ENCODE data around the gene TAS2R30.
A peak's percentile ranks its signal among the peaks of the same experiment; 100 is the strongest.

Gene TAS2R30, protein sequence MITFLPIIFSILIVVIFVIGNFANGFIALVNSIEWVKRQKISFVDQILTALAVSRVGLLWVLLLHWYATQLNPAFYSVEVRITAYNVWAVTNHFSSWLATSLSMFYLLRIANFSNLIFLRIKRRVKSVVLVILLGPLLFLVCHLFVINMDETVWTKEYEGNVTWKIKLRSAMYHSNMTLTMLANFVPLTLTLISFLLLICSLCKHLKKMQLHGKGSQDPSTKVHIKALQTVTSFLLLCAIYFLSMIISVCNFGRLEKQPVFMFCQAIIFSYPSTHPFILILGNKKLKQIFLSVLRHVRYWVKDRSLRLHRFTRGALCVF

DNA sequence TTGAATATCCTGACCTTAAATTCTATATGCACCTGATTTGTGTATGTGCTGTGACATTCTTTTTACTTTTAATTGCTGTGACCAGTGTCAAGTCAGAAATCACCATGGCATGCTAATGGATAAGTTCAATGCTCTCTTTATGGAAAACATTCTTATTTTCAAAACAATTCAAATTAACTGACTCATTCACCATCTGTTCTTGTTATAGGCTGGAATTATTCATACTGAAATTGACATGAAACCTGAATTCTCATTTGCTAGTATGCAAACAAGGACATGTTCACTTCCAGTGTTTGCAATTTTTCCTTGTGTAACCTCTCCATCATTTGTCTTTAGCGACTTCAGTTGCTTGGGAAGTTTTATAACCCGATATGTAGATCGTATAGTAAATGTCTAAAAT lies at the start of gene TAS2R30:
TSS of gene TAS2R30 (minus strand) at position 340 of the 400 bp plus-strand sequence. CDS start 400 bp downstream, outside the sequence.
- no peak for DNase-seq

DNA sequence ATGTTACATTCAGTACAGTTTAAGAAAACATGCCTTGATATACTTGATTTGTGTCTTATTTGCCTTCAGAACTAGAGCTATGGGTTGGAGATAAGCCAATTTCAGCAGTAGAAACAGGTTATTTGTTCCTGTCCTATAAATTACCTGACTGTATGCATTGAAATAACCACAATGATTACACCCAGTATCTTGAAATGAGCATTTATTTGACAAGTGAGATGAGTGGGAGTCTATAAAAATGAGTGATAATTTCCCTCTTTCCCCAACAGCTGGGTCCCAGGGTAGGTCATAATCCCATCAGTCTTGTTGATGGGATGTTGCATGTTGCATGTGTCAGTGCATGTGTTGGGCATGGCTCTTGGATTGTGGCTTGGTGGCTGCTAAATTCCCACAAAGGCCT lies 48.6 kb upstream of the TAS2R30 start:
- DNase-seq, result no peak

DNA sequence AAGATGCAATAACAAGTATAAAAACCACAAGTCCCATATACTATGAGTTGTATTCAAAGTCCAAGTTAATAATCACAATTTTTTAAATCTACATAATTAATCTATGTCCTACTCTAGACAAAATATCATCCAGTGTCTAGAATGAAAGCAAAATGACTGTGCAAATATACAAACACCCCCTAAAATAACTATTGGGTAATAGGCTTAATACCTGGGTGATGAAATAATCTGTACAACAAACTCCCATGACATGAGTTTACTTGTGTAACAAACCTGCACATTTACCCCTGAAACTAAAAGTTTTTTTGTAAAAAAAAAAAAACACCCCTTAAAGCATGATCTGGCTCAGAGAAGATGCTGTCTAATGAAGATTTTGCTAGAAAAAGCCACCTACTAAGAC lies 48.1 kb upstream of the TAS2R30 start:
- DNase-seq, result no peak

DNA sequence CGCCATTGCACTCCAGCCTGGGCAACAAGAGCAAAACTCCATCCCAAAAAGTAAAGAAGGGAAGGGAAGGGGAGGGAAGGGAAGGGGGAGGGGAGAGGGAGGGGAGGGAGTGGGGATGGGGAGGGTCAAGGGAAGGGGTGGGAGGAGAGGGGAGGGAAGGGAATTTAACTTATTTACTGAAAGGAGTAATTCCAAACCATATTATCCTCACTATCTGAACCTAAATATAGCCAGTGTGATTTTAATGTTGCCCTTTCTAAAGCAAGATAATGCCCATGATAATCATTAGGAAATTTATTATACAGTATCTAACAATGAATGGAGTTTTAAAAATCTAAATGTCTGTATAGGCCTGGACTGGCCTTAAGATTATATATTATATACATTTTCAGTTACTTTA lies 43.8 kb upstream of the TAS2R30 start:
- DNase-seq, result no peak

DNA sequence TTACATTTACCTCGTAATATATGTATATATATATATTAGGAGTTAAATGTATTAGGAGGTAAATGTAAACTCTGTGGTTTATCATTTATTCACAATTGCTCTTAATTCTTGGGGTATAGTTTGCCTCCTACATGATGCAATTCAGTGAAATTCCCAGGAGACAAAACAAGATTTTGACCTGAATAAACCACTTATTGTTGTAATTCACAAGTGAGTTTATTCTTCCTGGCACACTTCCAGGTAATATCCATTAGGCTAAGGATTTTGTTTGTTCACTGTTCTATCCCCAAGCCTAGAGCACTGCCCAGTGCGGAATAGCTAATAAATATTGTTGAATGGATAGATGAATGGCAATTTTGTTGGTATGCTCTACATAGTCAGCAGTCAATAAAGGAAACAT lies 39.6 kb upstream of the TAS2R30 start:
- no peak for DNase-seq

DNA sequence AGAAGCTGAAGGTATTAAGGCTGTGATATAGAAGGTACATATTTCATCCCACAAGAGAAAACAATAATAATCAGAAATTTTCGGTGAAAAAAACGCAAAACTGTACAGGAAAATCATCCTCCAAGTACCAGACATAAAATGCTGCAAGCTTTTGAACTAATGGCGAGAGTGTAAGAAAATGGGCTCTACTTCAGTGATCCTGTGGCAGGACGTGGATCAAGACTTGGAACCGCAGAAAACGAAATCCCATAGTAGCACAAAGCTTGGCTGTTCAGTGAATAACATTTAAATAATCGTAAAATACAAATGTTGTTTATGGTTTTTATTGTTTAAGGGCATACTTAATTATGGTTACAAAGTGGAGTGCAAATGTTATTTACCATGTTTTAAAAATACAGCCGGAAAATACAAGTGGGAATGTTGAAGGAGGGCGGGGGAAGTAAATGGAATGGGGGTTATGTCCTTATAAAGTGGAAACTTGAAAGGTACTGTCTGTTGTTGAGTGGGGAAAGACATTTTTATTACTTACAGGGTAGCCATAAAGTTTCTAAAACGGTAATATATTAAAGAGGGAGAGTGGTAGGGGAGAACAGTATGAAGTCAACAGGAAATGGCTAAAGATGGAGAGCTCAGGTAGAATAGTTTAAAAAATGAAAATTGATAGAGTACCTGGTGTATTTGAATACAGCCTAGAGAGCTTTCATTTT lies 37.7 kb upstream of the TAS2R30 start:
- DNase-seq, result no peak

DNA sequence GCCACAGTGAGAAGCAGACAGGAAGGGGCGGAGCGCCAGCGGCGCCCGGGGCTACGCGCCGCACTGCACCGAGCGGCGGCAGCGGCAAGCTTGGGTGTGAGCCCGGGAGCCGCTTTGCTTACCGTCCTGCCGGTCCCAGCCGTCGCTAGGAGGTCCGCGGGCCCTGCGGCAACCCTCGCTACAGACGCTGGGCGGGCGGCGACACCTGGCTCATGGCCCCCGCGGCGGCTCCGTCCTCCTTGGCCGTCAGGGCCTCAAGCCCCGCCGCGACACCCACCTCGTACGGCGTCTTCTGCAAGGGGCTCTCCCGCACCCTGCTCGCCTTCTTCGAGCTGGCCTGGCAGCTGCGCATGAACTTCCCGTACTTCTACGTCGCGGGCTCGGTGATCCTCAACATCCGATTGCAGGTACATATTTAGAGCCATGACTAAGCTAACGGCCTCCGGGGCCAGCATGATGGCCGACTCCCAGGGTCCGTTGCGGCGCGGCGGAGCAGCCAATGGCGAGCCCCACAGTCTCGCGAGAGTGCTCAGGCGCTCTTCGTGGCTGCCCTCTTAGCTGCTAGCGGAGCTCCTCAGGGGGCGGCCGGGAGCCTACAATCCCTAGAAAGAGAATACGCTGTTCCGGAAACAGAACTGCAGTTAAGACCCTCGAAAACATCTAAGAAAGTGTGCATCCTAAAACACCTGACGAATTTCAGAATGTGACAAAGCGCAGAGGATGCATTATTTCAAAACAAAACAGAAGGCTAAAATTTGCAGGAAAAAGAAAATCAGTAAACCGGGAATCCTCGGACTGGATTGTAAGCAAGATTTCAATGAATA lies 36.9 kb upstream of the TAS2R30 start, which contains the start of gene SMIM10L1:
TSS of gene SMIM10L1 (plus strand) at position 50 of the 824 bp plus-strand sequence. CDS start at position 213, 163 bp downstream.
- DNase-seq, result peak; percentile 90

DNA sequence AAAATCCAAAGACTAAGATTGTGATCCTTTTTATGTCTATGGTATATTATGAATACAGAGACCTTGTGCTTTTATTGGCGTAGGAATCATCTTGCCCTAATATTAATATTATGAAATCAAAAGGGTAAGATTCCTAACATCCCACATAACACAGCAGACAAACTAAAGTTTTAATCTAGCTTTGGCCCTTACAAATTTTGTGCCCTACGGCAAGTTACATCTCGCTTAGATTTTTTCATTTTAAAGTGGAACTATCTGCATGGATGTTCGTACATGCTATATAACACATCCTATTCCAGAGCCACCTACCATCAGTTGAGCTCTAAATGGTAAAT lies 36.3 kb upstream of the TAS2R30 start:
- DNase-seq, result no peak

DNA sequence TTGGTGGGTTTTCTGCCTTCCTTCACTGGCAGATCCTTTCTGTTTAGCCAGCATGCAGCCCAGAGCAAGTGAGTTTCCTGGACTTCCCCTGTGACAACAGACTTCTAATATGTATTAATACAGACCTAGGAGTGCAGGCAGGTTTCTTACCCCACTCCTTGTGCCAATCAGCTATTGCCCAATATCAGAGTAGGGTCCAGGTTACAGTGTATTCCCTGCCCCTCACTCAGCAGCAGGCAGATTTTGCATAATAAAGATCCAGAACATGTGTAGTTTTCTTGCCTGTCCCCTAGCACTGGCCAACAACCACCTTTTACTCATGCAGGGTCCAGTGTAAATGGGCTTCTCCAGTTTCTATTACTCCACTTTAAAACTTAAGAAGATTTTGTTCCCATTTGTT lies 31.9 kb upstream of the TAS2R30 start:
- no peak for DNase-seq

DNA sequence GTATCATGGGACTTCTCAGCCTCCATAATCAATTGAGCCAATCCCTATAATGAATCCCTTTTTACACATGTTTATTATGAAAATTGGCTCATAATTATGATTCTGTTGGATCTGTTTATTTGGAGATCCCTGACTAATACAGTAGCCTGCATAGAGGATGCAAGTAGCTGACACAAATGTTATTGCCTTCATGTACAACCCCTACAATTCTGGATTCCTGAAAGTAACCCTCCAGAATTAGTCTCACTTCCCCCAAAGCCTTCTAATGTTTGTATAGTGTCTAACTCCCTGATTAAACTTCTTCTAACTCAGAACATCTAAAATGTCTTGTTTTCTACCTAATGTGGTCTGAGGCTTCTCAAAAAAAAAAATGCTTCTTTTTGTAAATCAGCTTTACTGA lies 29.9 kb upstream of the TAS2R30 start:
- no peak for DNase-seq

DNA sequence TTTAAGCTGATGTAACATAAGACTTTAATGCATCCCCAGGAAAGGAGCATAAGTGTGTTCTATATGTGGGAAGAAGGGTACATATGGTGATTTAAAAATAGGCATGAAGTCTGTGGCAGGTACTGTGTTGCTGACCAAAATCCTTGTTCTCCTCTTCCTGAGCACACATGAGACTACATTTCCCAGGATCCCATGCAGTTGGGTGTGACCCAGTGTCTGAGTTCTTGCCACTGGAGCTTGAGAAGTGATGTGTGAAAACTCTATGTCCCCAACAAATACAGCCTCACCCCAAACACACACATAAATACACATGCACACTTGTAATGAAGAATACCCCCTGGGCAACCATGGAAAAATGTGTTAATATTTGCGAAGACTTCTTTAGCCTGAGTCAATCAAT lies 28.1 kb upstream of the TAS2R30 start:
- peak; percentile 11 for DNase-seq

DNA sequence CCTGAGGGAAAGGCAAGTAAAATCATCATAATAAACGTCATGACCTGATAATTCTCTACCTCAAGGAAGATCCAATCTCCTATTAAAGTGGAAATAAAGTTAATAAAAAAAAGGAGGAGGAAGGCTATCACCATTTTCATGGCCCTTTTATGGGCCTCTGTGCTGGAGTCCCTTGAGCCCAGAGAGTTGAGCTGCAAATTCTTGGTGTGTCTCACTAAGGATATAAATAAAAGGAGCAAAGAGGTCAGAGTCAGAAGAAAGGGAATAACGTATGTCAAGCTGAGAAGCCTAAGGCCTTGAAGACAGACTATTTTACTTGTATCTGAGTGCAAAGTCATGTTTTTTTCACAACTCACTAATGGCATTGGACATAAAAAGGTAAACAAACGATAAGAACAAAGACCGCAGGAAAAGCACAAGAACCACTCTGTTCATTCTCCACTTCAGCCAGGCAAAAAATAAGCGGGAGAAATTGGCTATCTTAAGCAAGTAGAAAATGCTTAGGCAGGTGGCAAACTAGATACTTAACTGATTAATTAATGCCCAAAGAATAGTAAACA lies 24.5 kb upstream of the TAS2R30 start:
- no peak for DNase-seq

DNA sequence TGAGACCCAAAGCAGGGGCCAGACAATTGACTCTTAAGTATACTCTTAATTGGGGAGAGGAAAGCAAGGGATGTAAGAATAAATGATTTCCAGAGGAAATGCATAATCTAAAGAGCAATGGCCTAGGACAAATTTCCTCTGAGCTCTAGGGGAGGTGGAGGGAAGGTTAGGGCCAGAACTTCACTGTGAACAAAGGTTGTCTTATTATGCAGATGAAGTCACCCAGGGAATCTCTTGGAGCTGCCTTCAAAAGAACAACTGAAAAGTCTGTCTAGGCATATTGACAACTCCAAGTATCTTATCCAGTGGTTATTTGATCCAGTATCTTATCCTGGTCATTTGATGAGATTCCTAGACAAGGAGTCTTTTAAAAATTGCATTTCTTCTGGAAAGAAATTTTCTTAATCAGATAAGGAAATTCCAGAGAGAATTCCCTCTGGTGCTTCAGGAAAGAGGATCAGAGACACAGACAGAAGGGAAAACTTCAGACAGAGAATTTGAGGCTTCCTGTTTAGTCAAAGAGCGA lies 20.0 kb upstream of the TAS2R30 start:
- no peak for DNase-seq

DNA sequence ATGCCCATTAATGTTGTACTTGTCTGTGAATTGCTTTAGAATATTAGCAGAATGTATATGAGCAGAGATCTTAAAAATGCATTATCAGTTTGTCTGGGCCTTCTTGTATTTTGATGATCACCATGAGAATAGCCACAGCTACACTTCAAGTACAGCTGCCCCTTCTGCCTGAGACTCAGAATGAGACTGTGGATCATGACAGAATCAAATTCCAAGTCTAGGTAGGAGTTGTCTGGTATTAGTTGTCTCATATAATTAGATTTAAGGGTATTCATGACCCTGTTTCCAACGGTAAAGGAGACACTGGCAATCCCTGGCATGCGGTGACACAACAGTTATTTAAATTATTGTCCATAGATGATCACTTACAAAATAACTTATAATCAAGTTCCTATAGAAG lies 18.3 kb upstream of the TAS2R30 start:
- DNase-seq, result no peak

DNA sequence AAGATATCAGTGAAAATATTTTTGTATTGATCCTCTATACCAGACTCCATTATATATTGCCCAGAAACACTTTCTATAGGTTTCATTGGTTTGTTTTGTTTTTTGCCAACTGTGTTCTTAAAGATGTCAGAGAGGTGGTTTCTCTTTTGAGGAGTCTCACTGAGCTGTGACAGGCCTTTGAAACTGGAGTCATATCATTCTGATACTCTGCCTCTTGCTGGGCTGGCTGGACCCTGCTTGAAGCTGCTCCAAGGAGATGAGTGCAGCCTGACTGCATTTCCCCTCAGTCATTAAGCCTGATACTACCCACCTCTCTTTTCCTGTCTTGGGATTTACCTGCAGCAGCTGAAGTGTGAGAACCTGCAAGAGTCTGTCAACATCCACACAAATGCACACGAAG lies 16.4 kb upstream of the TAS2R30 start:
- DNase-seq, result no peak

DNA sequence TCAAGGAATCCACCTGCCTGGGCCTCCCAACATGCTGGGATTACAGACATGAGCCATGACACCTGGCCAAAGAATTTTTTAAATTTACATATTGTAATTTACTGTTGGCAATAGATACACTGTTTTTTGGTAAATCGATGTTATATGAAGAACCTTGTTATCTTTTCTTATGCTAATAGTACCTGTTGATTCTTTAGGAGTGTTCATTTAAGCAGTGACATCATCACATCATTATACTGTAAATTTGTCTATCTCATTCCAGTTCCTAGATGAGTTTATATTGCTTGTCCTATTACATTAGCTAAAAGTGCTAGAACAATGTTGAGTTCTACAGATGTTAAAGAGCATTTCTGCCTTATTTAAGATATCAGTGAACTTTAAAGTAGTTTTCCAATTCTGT lies 13.0 kb upstream of the TAS2R30 start:
- DNase-seq, result no peak

DNA sequence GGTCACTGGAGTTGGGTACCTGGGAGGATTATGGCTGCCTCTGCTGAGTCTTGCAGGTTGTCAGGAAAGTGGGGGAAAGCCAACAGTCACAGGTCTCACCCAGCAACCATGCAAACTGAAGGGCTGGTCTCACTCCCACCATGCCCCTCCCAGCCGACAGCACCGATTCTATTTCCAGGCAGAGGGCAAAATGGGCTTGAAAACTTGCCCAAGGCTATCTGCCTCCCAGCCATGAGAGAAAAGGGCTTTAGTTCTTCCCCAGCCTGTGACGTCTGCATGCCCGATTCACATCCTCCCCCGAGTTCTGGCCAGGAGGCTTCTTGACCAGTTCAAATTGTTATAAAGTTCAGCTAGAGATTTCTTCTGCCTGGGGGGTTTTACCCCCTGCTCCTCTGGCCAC lies 9.9 kb upstream of the TAS2R30 start:
- DNase-seq, result no peak

DNA sequence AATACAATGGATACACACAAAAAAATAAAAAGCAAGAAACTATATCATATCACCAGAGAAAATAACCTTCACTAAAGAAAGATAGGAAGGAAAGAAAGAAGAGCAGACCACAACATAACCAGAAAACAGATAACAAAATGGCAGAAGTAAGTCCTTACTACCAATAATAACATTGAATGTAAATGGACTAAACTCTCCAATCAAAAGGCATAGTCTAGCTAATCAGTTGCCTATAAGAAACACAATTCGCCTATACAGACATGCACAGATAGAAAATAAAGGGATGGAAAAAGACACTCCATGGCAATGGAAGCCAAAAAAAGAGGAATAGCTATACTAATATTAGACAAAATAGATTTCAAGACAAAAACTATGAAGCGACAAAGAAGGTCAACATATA lies 8.9 kb upstream of the TAS2R30 start:
- DNase-seq, result no peak

DNA sequence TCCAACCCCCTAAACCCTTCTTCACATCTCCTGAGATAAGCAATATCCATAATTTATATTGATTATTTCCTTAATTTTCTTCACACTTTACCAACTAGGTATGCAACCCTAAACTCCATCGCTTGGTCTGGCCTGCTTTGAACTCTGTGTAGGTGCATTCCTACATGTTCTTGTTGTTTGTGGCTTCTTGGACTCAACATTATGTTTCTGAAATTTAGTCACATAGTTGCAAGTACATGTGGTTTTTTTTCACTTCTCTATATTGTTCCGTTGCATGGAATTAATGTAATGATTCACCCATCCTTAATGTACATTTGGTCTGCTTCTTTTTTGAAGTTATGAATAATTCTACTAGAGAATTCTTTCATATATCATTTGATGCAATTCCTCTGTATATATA lies 1.6 kb upstream of the TAS2R30 start:
- DNase-seq, result no peak

DNA sequence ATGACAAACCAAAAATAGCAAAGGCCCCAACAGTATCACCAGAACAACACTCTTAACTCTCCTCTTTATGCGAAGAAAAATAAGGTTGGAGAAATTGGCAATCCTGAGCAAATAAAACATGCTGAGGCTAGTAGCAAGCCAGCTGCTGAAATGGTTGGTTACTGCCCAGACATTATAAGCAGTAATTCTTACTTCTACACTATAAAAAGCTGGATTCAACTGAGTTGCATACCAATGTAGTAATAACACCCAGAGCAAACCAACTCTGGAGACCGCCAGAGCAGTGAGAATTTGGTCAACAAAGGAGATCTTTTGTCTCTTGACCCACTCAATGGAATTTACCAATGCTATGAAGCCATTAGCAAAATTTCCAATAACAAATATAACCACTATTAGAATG lies 628 bp downstream of the TAS2R30 start:
- DNase-seq, result no peak

DNA sequence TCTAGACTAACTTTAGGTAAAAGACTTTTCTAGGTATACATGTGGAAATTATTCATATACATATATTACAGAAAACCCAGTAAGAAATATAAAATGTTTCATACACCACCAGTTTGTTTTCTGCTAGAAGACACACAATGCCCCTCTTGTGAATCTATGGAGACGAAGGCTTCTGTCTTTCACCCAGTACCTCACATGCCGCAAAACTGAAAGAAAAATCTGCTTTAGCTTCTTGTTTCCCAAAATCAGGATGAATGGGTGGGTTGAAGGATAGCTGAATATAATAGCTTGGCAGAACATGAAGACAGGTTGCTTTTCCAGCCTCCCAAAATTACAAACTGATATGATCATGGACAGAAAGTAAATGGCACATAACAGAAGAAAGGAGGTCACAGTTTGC lies 1.3 kb downstream of the TAS2R30 start:
- no peak for DNase-seq

DNA sequence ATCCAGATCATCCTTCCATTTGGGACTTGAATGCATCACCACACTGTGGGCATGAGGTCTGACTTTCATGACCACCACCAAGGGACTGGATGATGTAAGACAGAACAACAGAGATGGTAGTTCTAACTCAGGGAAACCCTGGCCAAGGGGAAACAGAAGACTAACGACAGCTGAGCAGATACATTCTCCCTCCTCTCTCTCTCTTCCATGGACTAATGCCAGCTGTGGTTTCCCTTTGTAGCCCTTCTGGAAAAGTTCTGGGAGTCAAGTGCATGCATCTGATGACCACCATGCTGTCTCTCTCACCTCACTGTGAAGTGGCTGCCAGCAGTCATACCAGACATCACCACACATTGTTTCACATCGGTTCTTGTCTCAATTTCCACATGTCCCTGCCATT lies 3.4 kb downstream of the TAS2R30 start:
- no peak for DNase-seq

DNA sequence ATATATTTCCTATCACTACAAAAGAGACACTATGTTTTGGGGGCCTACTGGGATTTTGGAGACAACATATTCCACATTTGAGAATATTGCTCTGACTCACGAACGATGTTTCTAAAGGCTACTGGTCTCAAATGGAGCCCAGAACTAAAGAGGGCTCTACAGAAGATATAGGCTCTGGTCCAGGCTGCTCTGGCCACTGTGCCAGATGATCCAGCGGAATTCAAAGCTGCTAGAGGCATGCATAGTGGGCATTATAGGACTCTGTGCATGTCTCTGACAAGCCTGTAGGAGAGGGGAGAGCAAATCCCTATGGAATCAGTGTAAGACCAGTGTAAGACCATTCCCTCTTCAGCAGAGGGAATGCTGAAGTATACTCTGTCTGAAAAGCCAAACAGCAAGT lies 4.1 kb downstream of the TAS2R30 start:
- no peak for DNase-seq

Data from CD4-positive, alpha-beta T cell treated with Interleukin-21 for 1 hour (primary cell).